HCT116 (cell line): Measurements from ENCODE around the gene NUBPL. TPM values are rescaled to one million over a fixed set of nuclear protein-coding genes. Genes with fewer than 3 reads are reported as not detected.

Experiments
- ATAC-seq: fragments of 200-7000 bp; cut with Tn5 transposase; 2 replicates; pipeline ENCODE4 v1.9.1; 2020; ENCODE audit warnings: mild to moderate bottlenecking, moderate library complexity
- BruUV-seq: library from RNA; stranded (reverse); fragments of 400-500 nt; replicated peaks from 2 replicates; lab custom pipeline; 2021; lab: Mats Ljungman, UMichigan
- CTCF ChIA-PET: fragments of 300-600 bp; sonication (Branson Sonifier 250); formaldehyde crosslinking; loops from one replicate; lab custom pipeline; 2021; ENCODE audit warnings: antibody characterized with exemption; lab: Charles Lee
- POLR2A ChIA-PET: fragments of 300-600, 350-600 bp; sonication (Branson Sonifier 250); formaldehyde crosslinking; loops from one replicate; lab custom pipeline; 2021; ENCODE audit warnings: antibody characterized with exemption; lab: Charles Lee
- RAD21 ChIA-PET, 2 experiments: fragments of 300-600 bp; sonication (Branson Sonifier 250); formaldehyde crosslinking; loops; one replicate each; lab custom pipeline; 2023; ENCODE audit warnings: low total read pairs in 2 of 2; ENCODE audit not compliant: uncharacterized antibody in 2 of 2, unreplicated experiment in 2 of 2, low non-redundant PET in 1 of 2; lab: Charles Lee
- DNase-seq: peaks from one replicate; pipeline ENCODE4 v3.0.0-alpha.2; 2010; ENCODE audit warnings: low read depth, low spot score
- H2AFZ ChIP-seq: fragments of 200-600 bp; shearing (Covaris generic), sonication (generic); 2 replicates; pipeline ENCODE4 v1.6.1; 2017; ENCODE audit warnings: low read depth, mixed run types, mixed read lengths, antibody characterized with exemption, low read length; ENCODE audit not compliant: poor library complexity, severe bottlenecking
- H3K27ac ChIP-seq: 2 replicates; pipeline ENCODE4 v1.5.1; 2012; ENCODE audit warnings: low read depth, low read length
- H3K27me3 ChIP-seq: fragments of 200-600 bp; sonication (generic); 2 replicates; pipeline ENCODE4 v1.6.1; 2016; ENCODE audit warnings: mixed run types, low read length, mixed read lengths; ENCODE audit not compliant: insufficient read depth
- H3K36me3 ChIP-seq, 2 experiments: fragments of 200-500 bp in 1 of 2; fragments of 200-600 bp in 1 of 2; sonication (Bioruptor generic) in 1 of 2; sonication (generic) in 1 of 2; 2 replicates each; pipeline versions ENCODE4 v1.5.1 to v1.6.1; 2014 to 2016; ENCODE audit warnings: low read length in 2 of 2, inconsistent platforms in 1 of 2, mixed read lengths in 1 of 2, mixed run types in 1 of 2; ENCODE audit not compliant: insufficient read depth in 2 of 2, control insufficient read depth in 1 of 2
- H3K4me1 ChIP-seq, 2 experiments: fragments of 200-600 bp in 1 of 2; sonication (generic) in 1 of 2; 2 replicates each; pipeline versions ENCODE4 v1.5.1 to v1.6.1; 2012 to 2017; ENCODE audit warnings: low read length in 2 of 2, inconsistent platforms in 1 of 2, mild to moderate bottlenecking in 1 of 2, mixed read lengths in 1 of 2, mixed run types in 1 of 2, moderate library complexity in 1 of 2; ENCODE audit not compliant: insufficient read depth in 2 of 2, control insufficient read depth in 1 of 2
- H3K4me2 ChIP-seq: fragments of 200-600 bp; sonication (generic); 2 replicates; pipeline ENCODE4 v1.6.1; 2017; ENCODE audit warnings: mixed run types, low read length, mixed read lengths
- H3K4me3 ChIP-seq, 2 experiments: fragments of 200-600 bp in 1 of 2; sonication (generic) in 1 of 2; replicated peaks in 1 of 2; 2 replicates each; pipeline ENCODE4 v1.5.1; 2011 to 2016; ENCODE audit warnings: low read length in 2 of 2, control low read depth in 1 of 2, low read depth in 1 of 2, mild to moderate bottlenecking in 1 of 2, mixed read lengths in 1 of 2, mixed run types in 1 of 2
- H3K79me2 ChIP-seq: fragments of 200-600 bp; sonication (generic); 2 replicates; pipeline ENCODE4 v1.6.1; 2017; ENCODE audit warnings: mild to moderate bottlenecking, mixed run types, low read length, moderate library complexity, mixed read lengths; ENCODE audit not compliant: insufficient read depth
- H3K9ac ChIP-seq: fragments of 200-600 bp; sonication (generic); 2 replicates; pipeline ENCODE4 v1.6.1; 2016; ENCODE audit warnings: low read length, mixed read lengths
- H3K9me2 ChIP-seq: fragments of 200-600 bp; sonication (generic), shearing (Covaris generic); 2 replicates; pipeline ENCODE4 v1.6.1; 2017; ENCODE audit warnings: mixed run types, mild to moderate bottlenecking, moderate library complexity; ENCODE audit not compliant: insufficient read depth
- H3K9me3 ChIP-seq, 2 experiments: fragments of 200-500 bp in 1 of 2; fragments of 200-600 bp in 1 of 2; sonication (Bioruptor generic) in 1 of 2; sonication (generic) in 1 of 2; 2 replicates each; pipeline ENCODE4 v1.6.1; 2014 to 2017; ENCODE audit warnings: low read length in 2 of 2, mixed read lengths in 2 of 2, inconsistent platforms in 1 of 2, low read depth in 1 of 2, mild to moderate bottlenecking in 1 of 2, mixed run types in 1 of 2, moderate library complexity in 1 of 2; ENCODE audit not compliant: control insufficient read depth in 1 of 2, insufficient read depth in 1 of 2
- H4K20me1 ChIP-seq: fragments of 200-600 bp; sonication (generic), shearing (Covaris generic); 2 replicates; pipeline ENCODE4 v1.6.1; 2017; ENCODE audit warnings: mixed run types, mild to moderate bottlenecking, moderate library complexity; ENCODE audit not compliant: insufficient read depth
- ELF1 ChIP-seq: IDR thresholded peaks from 2 replicates; pipeline ENCODE4 v1.6.1; 2012; ENCODE audit warnings: low read depth, borderline replicate concordance
- EZH2 ChIP-seq: fragments of 200-600 bp; sonication (generic); IDR thresholded peaks from 2 replicates; pipeline ENCODE4 v1.6.1; 2017; ENCODE audit warnings: antibody characterized with exemption, mixed run types
- EZH2phosphoT487 ChIP-seq: fragments of 200-600 bp; IDR thresholded peaks from 2 replicates; pipeline ENCODE4 v1.6.1; 2018; ENCODE audit warnings: antibody characterized with exemption, borderline replicate concordance
- FOSL1 ChIP-seq: IDR thresholded peaks from 2 replicates; pipeline ENCODE4 v1.6.1; 2012; ENCODE audit warnings: low read depth
- JUND ChIP-seq: IDR thresholded peaks from 2 replicates; pipeline ENCODE4 v1.6.1; 2012
- POLR2AphosphoS5 ChIP-seq: IDR thresholded peaks from 2 replicates; pipeline ENCODE4 v1.6.1; 2011; ENCODE audit warnings: mild to moderate bottlenecking, low read depth, low read length, moderate library complexity
- SP1 ChIP-seq: IDR thresholded peaks from 2 replicates; pipeline ENCODE4 v1.6.1; 2012; ENCODE audit warnings: low read depth
- ZNF274 ChIP-seq: fragments of 200-500 bp; sonication (Bioruptor generic); IDR thresholded peaks from 2 replicates; pipeline ENCODE4 v1.6.1; 2014; ENCODE audit warnings: mild to moderate bottlenecking, low read depth, low read length, inconsistent platforms
- intact Hi-C: fragments of 100-400 bp; cut with micrococcal nuclease; formaldehyde crosslinking; loops from 2 replicates; pipeline ENCODE4 v1.10.0; 2022
- total RNA-seq: library from RNA; stranded (reverse); gene quantifications from one replicate; pipeline ENCODE4 v1.2.1, GENCODE V29; 2021; ENCODE audit not compliant: unreplicated experiment
- TF ChIP-seq, protein P1 (sequence below): IDR thresholded peaks from 2 replicates; pipeline ENCODE4 v1.6.1; 2012

The NUBPL gene
- total RNA-seq, 1 experiment from 2014 or later: 11.3 TPM

DNA sequence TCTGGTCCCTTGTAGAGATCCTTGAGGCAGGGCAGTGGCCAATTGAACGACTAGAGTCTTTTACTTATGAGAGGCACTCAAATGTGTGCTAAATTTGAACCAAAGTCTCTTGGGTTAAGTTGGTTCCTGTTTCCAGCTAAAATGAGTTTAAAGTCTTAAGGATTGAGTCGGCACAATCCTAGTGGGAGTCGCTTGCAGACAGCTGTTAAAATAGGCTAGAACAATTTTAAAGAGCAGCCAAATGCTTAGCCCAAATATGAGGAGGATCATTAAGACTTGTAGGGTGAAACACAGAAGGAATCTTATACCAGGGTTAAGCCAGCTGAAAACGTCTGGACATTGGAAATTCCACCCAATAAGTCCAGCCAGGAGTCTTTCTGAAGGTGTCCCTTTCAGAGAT, 216.1 kb downstream of the NUBPL start:
- no peaks in the 10 kb centered on the region for H3K79me2 ChIP-seq
- no peaks in the 10 kb centered on the region for H3K27me3 ChIP-seq
- H3K9me3 ChIP-seq: peaks cover 7 to 15% of the 10 kb centered on the region in 2 experiments; a peak in 1 of 4 replicates
- H3K9me2 ChIP-seq: no peaks in the 10 kb centered on the region
- ChIA-PET RAD21 (no interaction called here), POLR2A (no interaction called here), CTCF (no interaction called here)
- TF ChIP-seq, protein P1, sequence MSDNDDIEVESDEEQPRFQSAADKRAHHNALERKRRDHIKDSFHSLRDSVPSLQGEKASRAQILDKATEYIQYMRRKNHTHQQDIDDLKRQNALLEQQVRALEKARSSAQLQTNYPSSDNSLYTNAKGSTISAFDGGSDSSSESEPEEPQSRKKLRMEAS: no peak
- no peak for TF ChIP-seq FOSL1
- no peak for TF ChIP-seq EZH2
- no peak for TF ChIP-seq POLR2AphosphoS5
- H3K27ac ChIP-seq: no peak overlapping the region
- no peak overlapping the region for H2AFZ ChIP-seq
- ATAC-seq (no peak), DNase-seq (no peak)
- H3K4me1 ChIP-seq: no peaks in the 10 kb centered on the region
- H3K4me2 ChIP-seq: no peak overlapping the region
- no peaks in the 10 kb centered on the region for H4K20me1 ChIP-seq
- no peak overlapping the region for H3K9ac ChIP-seq
- H3K36me3 ChIP-seq: peaks cover 0 to 5% of the 10 kb centered on the region in 2 experiments; a peak in 1 of 4 replicates
- intact Hi-C loops: no loop called here
- no TSS peak for BruUV-seq
- no peak overlapping the region for H3K4me3 ChIP-seq

DNA sequence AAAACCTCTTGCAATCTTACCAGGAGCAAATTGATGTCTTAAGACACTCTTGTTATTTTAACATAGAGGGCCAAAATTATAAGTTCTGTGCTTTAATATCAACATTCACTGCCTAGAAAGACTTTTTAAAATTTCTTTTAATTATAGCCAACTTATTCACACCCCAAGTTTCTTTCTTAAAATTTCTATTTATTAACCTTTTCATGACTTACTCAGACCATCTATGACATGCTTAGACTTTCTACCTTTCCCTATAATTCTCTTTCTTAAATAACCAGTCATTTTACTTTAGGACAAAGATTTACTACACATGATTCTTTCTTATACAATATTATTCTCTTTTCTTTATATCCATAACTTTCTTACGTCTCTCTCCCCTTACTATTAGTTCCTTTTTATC, 220.4 kb downstream of the NUBPL start:
- Histone ChIP-seq H4K20me1 (no peaks in the 10 kb centered on the region), H3K4me2 (no peak overlapping the region), H3K9me3 (peaks cover 7 to 15% of the 10 kb centered on the region in 2 experiments; a peak in 1 of 4 replicates), H3K27ac (no peak overlapping the region), H3K36me3 (peaks cover 0 to 5% of the 10 kb centered on the region in 2 experiments; a peak in 1 of 4 replicates), H3K9ac (no peak overlapping the region), H3K79me2 (no peaks in the 10 kb centered on the region), H3K4me3 (no peak overlapping the region), H3K4me1 (no peaks in the 10 kb centered on the region), H3K9me2 (no peaks in the 10 kb centered on the region), H2AFZ (no peak overlapping the region), H3K27me3 (no peaks in the 10 kb centered on the region)
- POLR2A ChIA-PET: no interaction called here
- CTCF ChIA-PET: no interaction called here
- no peak for DNase-seq
- BruUV-seq: no TSS peak
- RAD21 ChIA-PET: no interaction called here
- TF ChIP-seq EZH2phosphoT487 (no peak), SP1 (no peak), JUND (no peak), ZNF274 (no peak), ELF1 (no peak)
- intact Hi-C loops: no loop called here
- ATAC-seq: no peak
